Spinal cord (tissue), 4 donors: ENCODE measurements around the gene ZBTB7B. TPM values are rescaled to one million over a fixed set of nuclear protein-coding genes. Genes with fewer than 3 reads are reported as not detected.

Experiments used
- polyA plus RNA-seq, 2 donors: library from polyadenylated mRNA; unstranded; fragments of 120-200 nt; gene quantifications; one replicate each; pipeline ENCODE4 v1.2.1, GENCODE V29; 2013; ENCODE audit not compliant: insufficient read length in 2 of 2
- small RNA-seq: library from RNA; depleted of rRNA; stranded (forward); fragments of <200 nt; gene quantifications from one replicate; pipeline ENCODE3, GENCODE V24; 2014; ENCODE audit warnings: low replicate concordance
- total RNA-seq, 2 donors: library from RNA; depleted of rRNA in 1 of 2; stranded (reverse); fragments of 120-200 nt in 1 of 2; fragments of >200 nt in 1 of 2; gene quantifications; one replicate each; pipeline versions ENCODE4 v1.2.3 to v1.2.4, GENCODE V29; 2013 to 2014

Gene ZBTB7B
- total and polyA plus RNA-seq, 4 donors, result 7.3 to 10.7 (median 8.9) TPM

Small RNA genes lying within 50 kb of the gene (small RNA-seq; reads per million reads assigned to genes)
- gene MIR4258, result not detected

Other genes starting within 250 kb of the ZBTB7B start
- gene KCNN3, start 132.5 kb upstream of the ZBTB7B start, total RNA-seq, result 10 to 100 TPM in 1 of 2 donors, 1 to 10 TPM in 1; 9.6 to 12.9 TPM
- gene KCNN3, start 132.5 kb upstream of the ZBTB7B start, polyA plus RNA-seq, result 10 to 100 TPM; 19.9 to 24.8 TPM
- gene PMVK, start 66.1 kb upstream of the ZBTB7B start, total RNA-seq, result 10 to 100 TPM; 10.6 to 15.3 TPM
- gene PMVK, start 66.1 kb upstream of the ZBTB7B start, polyA plus RNA-seq, result 10 to 100 TPM; 43.2 to 45.3 TPM
- gene PBXIP1, start 46.7 kb upstream of the ZBTB7B start, total RNA-seq, result 100 to 1,000 TPM in 1 of 2 donors, 10 to 100 TPM in 1; 57.5 to 143 TPM
- gene PBXIP1, start 46.7 kb upstream of the ZBTB7B start, polyA plus RNA-seq, result 10 to 100 TPM; 66.7 to 67.8 TPM
- 10 to 100 TPM; 12.7 to 24.7 TPM for gene PYGO2, start 41.0 kb upstream of the ZBTB7B start, total RNA-seq
- 10 to 100 TPM; 31.6 to 34.3 TPM for gene PYGO2, start 41.0 kb upstream of the ZBTB7B start, polyA plus RNA-seq
- 10 to 100 TPM; 28.5 to 99.2 TPM for gene SHC1, start 32.1 kb upstream of the ZBTB7B start, total RNA-seq
- 10 to 100 TPM; 26.4 to 47.2 TPM for gene SHC1, start 32.1 kb upstream of the ZBTB7B start, polyA plus RNA-seq
- 10 to 100 TPM; 25.9 to 64.8 TPM for gene CKS1B, start 28.1 kb upstream of the ZBTB7B start, total RNA-seq
- 10 to 100 TPM; 37.6 to 41.1 TPM for gene CKS1B, start 28.1 kb upstream of the ZBTB7B start, polyA plus RNA-seq
- 10 to 100 TPM; 14.6 to 32.0 TPM for gene FLAD1, start 19.5 kb upstream of the ZBTB7B start, total RNA-seq
- 10 to 100 TPM; 33.5 to 36.9 TPM for gene FLAD1, start 19.5 kb upstream of the ZBTB7B start, polyA plus RNA-seq
- under 1 TPM in 1 of 2 donors, not detected in 1; 0.22 TPM for gene LENEP, start 9.2 kb upstream of the ZBTB7B start, total RNA-seq
- gene LENEP, start 9.2 kb upstream of the ZBTB7B start, polyA plus RNA-seq, result under 1 TPM in 1 of 2 donors, not detected in 1; 0.39 TPM
- 1 to 10 TPM in 1 of 2 donors, under 1 TPM in 1; 0.10 to 1.0 TPM for gene DCST2, start 31.0 kb downstream of the ZBTB7B start, total RNA-seq
- gene DCST2, start 31.0 kb downstream of the ZBTB7B start, polyA plus RNA-seq, result 1 to 10 TPM; 1.1 to 1.2 TPM
- gene DCST1, start 31.0 kb downstream of the ZBTB7B start, total RNA-seq, result not detected
- gene DCST1, start 31.0 kb downstream of the ZBTB7B start, polyA plus RNA-seq, result under 1 TPM; 0.11 to 0.33 TPM
- 10 to 100 TPM; 29.9 to 58.5 TPM for gene ADAM15, start 48.5 kb downstream of the ZBTB7B start, total RNA-seq
- 100 to 1,000 TPM in 1 of 2 donors, 10 to 100 TPM in 1; 73.1 to 100 TPM for gene ADAM15, start 48.5 kb downstream of the ZBTB7B start, polyA plus RNA-seq
- 10 to 100 TPM in 1 of 2 donors, 1 to 10 TPM in 1; 3.5 to 13.9 TPM for gene EFNA4, start 60.9 kb downstream of the ZBTB7B start, total RNA-seq
- gene EFNA4, start 60.9 kb downstream of the ZBTB7B start, polyA plus RNA-seq, result 1 to 10 TPM; 5.1 to 6.8 TPM
- 10 to 100 TPM; 12.3 to 13.6 TPM for gene EFNA3, start 76.0 kb downstream of the ZBTB7B start, total RNA-seq
- gene EFNA3, start 76.0 kb downstream of the ZBTB7B start, polyA plus RNA-seq, result 10 to 100 TPM; 46.6 to 50.6 TPM
- 10 to 100 TPM; 14.8 to 27.8 TPM for gene EFNA1, start 125.1 kb downstream of the ZBTB7B start, total RNA-seq
- gene EFNA1, start 125.1 kb downstream of the ZBTB7B start, polyA plus RNA-seq, result 10 to 100 TPM; 17.9 to 23.3 TPM
- 10 to 100 TPM; 12.1 to 35.8 TPM for gene SLC50A1, start 133.1 kb downstream of the ZBTB7B start, total RNA-seq
- gene SLC50A1, start 133.1 kb downstream of the ZBTB7B start, polyA plus RNA-seq, result 10 to 100 TPM; 18.2 to 26.9 TPM
- gene DPM3, start 137.7 kb downstream of the ZBTB7B start, total RNA-seq, result 10 to 100 TPM; 16.2 to 46.6 TPM
- 10 to 100 TPM; 41.7 to 47.2 TPM for gene DPM3, start 137.7 kb downstream of the ZBTB7B start, polyA plus RNA-seq
- gene KRTCAP2, start 170.5 kb downstream of the ZBTB7B start, total RNA-seq, result 100 to 1,000 TPM in 1 of 2 donors, 10 to 100 TPM in 1; 81.9 to 140 TPM
- 100 to 1,000 TPM; 130 to 132 TPM for gene KRTCAP2, start 170.5 kb downstream of the ZBTB7B start, polyA plus RNA-seq
- gene TRIM46, start 171.0 kb downstream of the ZBTB7B start, total RNA-seq, result 1 to 10 TPM; 6.7 to 6.8 TPM
- 10 to 100 TPM; 29.5 to 37.6 TPM for gene TRIM46, start 171.0 kb downstream of the ZBTB7B start, polyA plus RNA-seq
- gene THBS3, start 205.1 kb downstream of the ZBTB7B start, total RNA-seq, result 10 to 100 TPM; 18.2 to 39.1 TPM
- 10 to 100 TPM; 34.4 to 57.6 TPM for gene THBS3, start 205.1 kb downstream of the ZBTB7B start, polyA plus RNA-seq
- 10 to 100 TPM; 15.8 to 43.1 TPM for gene MTX1, start 205.9 kb downstream of the ZBTB7B start, total RNA-seq
- gene MTX1, start 205.9 kb downstream of the ZBTB7B start, polyA plus RNA-seq, result 10 to 100 TPM; 35.8 to 40.2 TPM